GM19452 (cell line): ENCODE measurements around the gene SERPIND1.
"Not testable (repeated sequence)": the region's sequence is repeated elsewhere in the genome, so short reads cannot be mapped to it uniquely, and the experiment has no call there.

Source experiments
- ATAC-seq: cut with Tn5 transposase; IDR thresholded peaks from one replicate; pipeline ENCODE4 v1.9.1; 2021; ENCODE audit not compliant: unreplicated experiment

Gene SERPIND1

GRCh38 chr22:20773793-20774212 lies at the start of gene SERPIND1:
TSS of gene SERPIND1 (plus strand) at chr22:20774113. CDS start at chr22:20779313, 5,200 bp downstream.
- ATAC-seq = no peak

GRCh38 chr22:20724676-20725454 lies 49.0 kb upstream of the SERPIND1 start:
- ATAC-seq = no peak

GRCh38 chr22:20725987-20726558 lies 47.8 kb upstream of the SERPIND1 start:
- ATAC-seq = no peak

GRCh38 chr22:20727118-20728015 lies 46.5 kb upstream of the SERPIND1 start:
- ATAC-seq = no peak

- ATAC-seq = no peak
Observed at GRCh38 chr22:20728523-20729190, 45.3 kb upstream of the SERPIND1 start.

GRCh38 chr22:20729194-20729593 lies 44.7 kb upstream of the SERPIND1 start:
- no peak for ATAC-seq

GRCh38 chr22:20732431-20732830 lies 41.5 kb upstream of the SERPIND1 start:
- not testable (repeated sequence) for ATAC-seq

- not testable (repeated sequence) for ATAC-seq
Observed at GRCh38 chr22:20735356-20736162, 38.4 kb upstream of the SERPIND1 start.

- not testable (repeated sequence) for ATAC-seq
Observed at GRCh38 chr22:20736891-20737290, 37.0 kb upstream of the SERPIND1 start.

GRCh38 chr22:20738394-20739089 lies 35.4 kb upstream of the SERPIND1 start:
- no peak for ATAC-seq

- ATAC-seq = no peak
Observed at GRCh38 chr22:20740222-20740951, 33.5 kb upstream of the SERPIND1 start.

GRCh38 chr22:20741008-20741633 lies 32.8 kb upstream of the SERPIND1 start:
- no peak for ATAC-seq

- ATAC-seq = no peak
Observed at GRCh38 chr22:20741634-20742581, 32.0 kb upstream of the SERPIND1 start.

- ATAC-seq = no peak
Observed at GRCh38 chr22:20742764-20743163, 31.1 kb upstream of the SERPIND1 start.

- ATAC-seq = no peak
Observed at GRCh38 chr22:20744456-20744855, 29.5 kb upstream of the SERPIND1 start.

GRCh38 chr22:20745119-20745518 lies 28.8 kb upstream of the SERPIND1 start:
- no peak for ATAC-seq
